Placental epithelial cell (primary cell): ENCODE results near the gene CXCR4. TPM values are rescaled to one million over a fixed set of nuclear protein-coding genes. Genes with fewer than 3 reads are reported as not detected.

Source experiments
- total RNA-seq: library from RNA; depleted of rRNA; stranded (reverse); fragments of >200 nt; gene quantifications from 2 replicates; pipeline ENCODE4 v1.2.3, GENCODE V29; 2012

CXCR4 gene
- total RNA-seq: not detected in 2 replicates

GRCh38 chr2:136117909-136118818, at the start of gene CXCR4:
Gene CXCR4 (minus strand): TSS chr2:136118149. CDS start chr2:136118060, 89 bp downstream.

Other genes with a start within 250 kb of the CXCR4 start
- 8.1 and 8.6 TPM in 2 replicates for gene MCM6, start 241.7 kb downstream of the CXCR4 start, total RNA-seq
- 74.6 and 95.8 TPM in 2 replicates for gene DARS1, start 132.5 kb downstream of the CXCR4 start, total RNA-seq